Progenitor cell of endocrine pancreas (in vitro differentiated cells): Measurements from ENCODE around the gene ERH. TPM values are rescaled to one million over a fixed set of nuclear protein-coding genes. Genes with fewer than 3 reads are reported as not detected.

Experiments used
- DNase-seq: peaks from one replicate; pipeline ENCODE4 v3.0.0; 2021; ENCODE audit warnings: low spot score; ENCODE audit not compliant: unreplicated experiment
- H3K27ac Mint-ChIP-seq: 2 replicates; pipeline ENCODE4 v1.8.0; 2021; ENCODE audit warnings: mild to moderate bottlenecking, moderate library complexity, mixed read lengths
- H3K27me3 Mint-ChIP-seq: 2 replicates; pipeline ENCODE4 v1.8.0; 2021; ENCODE audit warnings: mixed read lengths
- H3K36me3 Mint-ChIP-seq: 2 replicates; pipeline ENCODE4 v1.8.0; 2022; ENCODE audit warnings: mixed read lengths; ENCODE audit not compliant: insufficient read depth
- H3K4me1 Mint-ChIP-seq: 2 replicates; pipeline ENCODE4 v1.8.0; 2021; ENCODE audit warnings: low read depth, mixed read lengths
- H3K4me3 Mint-ChIP-seq: 2 replicates; pipeline ENCODE4 v1.8.0; 2021; ENCODE audit warnings: low read depth, mild to moderate bottlenecking, moderate library complexity, mixed read lengths
- H3K9me3 Mint-ChIP-seq: 2 replicates; pipeline ENCODE4 v1.8.0; 2021; ENCODE audit warnings: low read depth, mixed read lengths
- total RNA-seq: library from RNA; stranded (reverse); gene quantifications from 2 replicates; pipeline ENCODE4 v1.2.1, GENCODE V29; 2021
- TF ChIP-seq, protein P1 (sequence below): fragments of 200-600 bp; sonication (generic); IDR thresholded peaks from one replicate; pipeline ENCODE4 v1.5.0; 2021; ENCODE audit warnings: antibody characterized with exemption, mild to moderate bottlenecking; ENCODE audit not compliant: unreplicated experiment

Gene ERH
- total RNA-seq, 1 donor from 2014 or later, result 310 TPM

- H3K4me1 Mint-ChIP-seq, result no peaks in the 10 kb centered on the region
- H3K4me3 Mint-ChIP-seq, result no peak overlapping the region
- no peak for DNase-seq
- no peaks in the 10 kb centered on the region for H3K9me3 Mint-ChIP-seq
- TF ChIP-seq, protein P1, sequence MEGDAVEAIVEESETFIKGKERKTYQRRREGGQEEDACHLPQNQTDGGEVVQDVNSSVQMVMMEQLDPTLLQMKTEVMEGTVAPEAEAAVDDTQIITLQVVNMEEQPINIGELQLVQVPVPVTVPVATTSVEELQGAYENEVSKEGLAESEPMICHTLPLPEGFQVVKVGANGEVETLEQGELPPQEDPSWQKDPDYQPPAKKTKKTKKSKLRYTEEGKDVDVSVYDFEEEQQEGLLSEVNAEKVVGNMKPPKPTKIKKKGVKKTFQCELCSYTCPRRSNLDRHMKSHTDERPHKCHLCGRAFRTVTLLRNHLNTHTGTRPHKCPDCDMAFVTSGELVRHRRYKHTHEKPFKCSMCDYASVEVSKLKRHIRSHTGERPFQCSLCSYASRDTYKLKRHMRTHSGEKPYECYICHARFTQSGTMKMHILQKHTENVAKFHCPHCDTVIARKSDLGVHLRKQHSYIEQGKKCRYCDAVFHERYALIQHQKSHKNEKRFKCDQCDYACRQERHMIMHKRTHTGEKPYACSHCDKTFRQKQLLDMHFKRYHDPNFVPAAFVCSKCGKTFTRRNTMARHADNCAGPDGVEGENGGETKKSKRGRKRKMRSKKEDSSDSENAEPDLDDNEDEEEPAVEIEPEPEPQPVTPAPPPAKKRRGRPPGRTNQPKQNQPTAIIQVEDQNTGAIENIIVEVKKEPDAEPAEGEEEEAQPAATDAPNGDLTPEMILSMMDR, result no peak
- peaks cover 13% of the 10 kb centered on the region for H3K27me3 Mint-ChIP-seq
- no peaks in the 10 kb centered on the region for H3K36me3 Mint-ChIP-seq
- no peak overlapping the region for H3K27ac Mint-ChIP-seq
These were observed 39.7 kb downstream of the ERH start for GRCh38 chr14:69358233-69358963.

DNA sequence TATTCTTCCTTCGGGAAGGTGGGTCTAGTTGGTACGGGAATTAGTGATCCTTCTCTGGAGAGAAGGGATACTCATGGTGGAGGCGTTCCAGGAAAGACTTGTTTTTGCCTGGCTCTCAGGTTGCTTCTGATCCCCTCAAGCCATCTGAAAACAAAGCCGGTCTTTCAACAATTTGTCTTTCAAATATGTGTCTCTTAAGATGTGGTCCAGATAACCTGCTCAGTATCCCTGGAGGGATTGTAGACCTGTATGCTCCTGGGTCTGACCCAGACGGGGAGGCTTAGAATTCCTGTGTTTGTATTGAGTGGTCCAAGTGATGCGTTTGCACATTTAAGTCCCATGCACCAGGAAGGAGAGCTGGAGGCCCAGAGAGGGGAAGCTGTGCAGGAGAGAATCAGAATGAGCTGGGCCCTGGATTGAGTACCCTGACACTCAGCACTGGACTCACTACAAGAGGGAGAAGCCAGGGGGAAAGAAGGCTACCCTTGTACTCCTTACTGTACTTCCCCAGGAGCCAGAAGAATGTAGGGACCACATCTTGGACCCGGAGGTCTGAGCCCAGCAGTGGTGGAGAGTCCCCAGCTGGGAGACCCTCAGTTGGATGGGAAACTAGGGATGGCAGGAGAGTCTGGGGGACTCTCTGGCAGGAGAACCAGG lies 40.4 kb downstream of the ERH start:
- no peaks in the 10 kb centered on the region for H3K4me1 Mint-ChIP-seq
- H3K4me3 Mint-ChIP-seq, result no peak overlapping the region
- H3K9me3 Mint-ChIP-seq, result no peaks in the 10 kb centered on the region
- TF ChIP-seq, protein P1, result no peak
- H3K27ac Mint-ChIP-seq, result no peak overlapping the region
- H3K36me3 Mint-ChIP-seq, result no peaks in the 10 kb centered on the region
- no peak for DNase-seq
- H3K27me3 Mint-ChIP-seq, result peaks cover 8% of the 10 kb centered on the region

DNA sequence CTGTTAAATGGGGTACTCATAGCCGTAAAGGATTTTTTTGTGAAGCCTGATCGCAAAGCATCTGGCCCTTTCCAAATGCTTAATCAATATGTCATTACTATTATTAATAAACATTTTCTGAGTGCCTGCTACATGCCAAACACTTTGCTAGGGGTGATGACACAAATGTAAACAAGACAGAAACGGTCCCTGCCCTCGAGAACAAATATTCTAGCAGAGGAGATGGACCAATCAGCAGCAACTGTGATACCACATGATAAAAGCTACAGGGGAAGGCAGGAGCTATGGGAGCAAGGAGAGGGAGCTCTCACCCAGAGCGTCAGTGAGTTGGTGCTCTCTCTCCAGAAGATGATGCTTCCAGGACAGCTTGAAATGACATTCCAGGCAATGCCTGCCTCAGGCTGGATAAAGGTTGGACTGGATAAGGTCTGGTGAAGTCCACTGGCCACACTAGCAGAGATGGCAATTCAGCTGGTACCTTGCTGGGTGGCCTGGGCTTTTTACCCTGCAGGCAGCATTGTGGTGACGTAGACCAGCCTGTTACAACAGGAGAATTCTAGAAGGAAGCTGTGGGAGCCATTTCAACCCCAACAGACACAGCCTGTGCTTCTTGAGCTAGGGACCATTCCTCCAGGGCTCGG lies 41.1 kb downstream of the ERH start:
- TF ChIP-seq, protein P1, result no peak
- Mint-ChIP-seq H3K4me3 (no peak overlapping the region), H3K36me3 (no peaks in the 10 kb centered on the region), H3K27me3 (peaks cover 8% of the 10 kb centered on the region), H3K9me3 (no peaks in the 10 kb centered on the region), H3K4me1 (no peaks in the 10 kb centered on the region), H3K27ac (no peak overlapping the region)
- no peak for DNase-seq

- Mint-ChIP-seq H3K27me3 (peaks cover 4% of the 10 kb centered on the region), H3K4me3 (no peak overlapping the region), H3K36me3 (no peaks in the 10 kb centered on the region), H3K27ac (peak overlapping the region; percentile 57), H3K4me1 (no peaks in the 10 kb centered on the region), H3K9me3 (no peaks in the 10 kb centered on the region)
- TF ChIP-seq, protein P1, result no peak
- no peak for DNase-seq
These were observed 42.4 kb downstream of the ERH start for GRCh38 chr14:69355607-69356281.

DNA sequence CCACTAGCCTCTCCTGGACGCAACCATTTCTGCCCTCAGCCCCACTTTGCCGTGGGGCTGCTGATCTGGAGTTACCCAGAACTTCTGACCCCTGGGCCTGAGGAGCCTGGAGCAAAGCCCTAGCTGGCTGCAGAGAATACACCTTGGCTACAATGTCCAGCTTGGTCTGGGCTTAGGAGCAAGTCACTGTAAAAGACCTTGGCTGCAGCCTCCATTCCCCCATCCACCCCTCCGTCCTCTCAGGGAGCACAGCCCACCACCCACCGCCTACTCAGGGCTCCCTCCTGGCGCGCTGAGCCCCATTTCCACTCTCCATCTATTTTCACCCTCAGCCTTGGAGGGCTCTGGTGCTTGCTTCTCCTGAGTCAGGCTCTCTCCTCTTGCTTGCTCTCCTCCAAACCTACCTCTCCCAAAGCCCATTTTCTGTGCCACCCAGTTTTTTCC lies 42.9 kb downstream of the ERH start:
- DNase-seq, result no peak
- Mint-ChIP-seq H3K9me3 (no peaks in the 10 kb centered on the region), H3K4me1 (no peaks in the 10 kb centered on the region), H3K4me3 (no peak overlapping the region), H3K27ac (no peak overlapping the region), H3K36me3 (no peaks in the 10 kb centered on the region), H3K27me3 (peaks cover 4% of the 10 kb centered on the region)
- TF ChIP-seq, protein P1, result no peak
